Adipose tissue (tissue), 3 donors: ENCODE results near the gene SLC23A2. TPM values are rescaled to one million over a fixed set of nuclear protein-coding genes. Genes with fewer than 3 reads are reported as not detected.

ENCODE experiments used
- H3K27ac ChIP-seq: one replicate; pipeline ENCODE4 v1.5.1; 2013; ENCODE audit warnings: low read depth, low read length
- WGBS, 3 donors: extraction: QIAGEN DNeasy Blood & Tissue Kit; methylation state at CpG; one replicate each; pipeline ENCODE4 v1.1.7; 2013; 5-methylcytosine and 5-hydroxymethylcytosine counted together
- polyA plus RNA-seq, 3 donors: library from polyadenylated mRNA; stranded (reverse); fragments of 200-250 nt; gene quantifications; one replicate each; pipeline ENCODE4 v1.2.3, GENCODE V29; 2013
- donor health status: healthy with polysubstance abuse.
- donor health status: Bipolar disorder and iron deficiency.
- donor health status: healthy.

The SLC23A2 gene
- polyA plus RNA-seq, 3 donors, result 3.6 to 6.1 (median 4.0) TPM

DNA sequence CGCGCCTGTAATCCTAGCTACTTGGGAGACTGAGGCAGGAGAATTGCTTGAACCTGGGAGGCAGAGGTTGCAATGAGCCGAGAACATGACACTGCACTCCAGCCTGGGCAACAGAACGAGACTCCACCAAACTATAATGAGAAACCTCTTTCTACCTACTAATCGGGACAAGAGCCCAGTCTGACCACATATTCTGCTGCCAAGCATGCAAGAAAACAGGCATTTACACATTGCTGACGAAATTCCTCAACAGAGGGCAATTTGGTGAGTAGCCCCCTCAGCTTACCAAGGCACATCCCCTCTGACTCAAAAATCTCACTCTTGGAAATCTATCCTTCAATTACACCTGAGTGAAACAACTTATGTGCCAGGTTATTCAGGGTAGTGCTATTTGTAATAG, 81.2 kb downstream of the SLC23A2 start:
- WGBS, 3 donors, result 96 to 98% (median 97%) methylated on average over 6 of the region's 6 CpGs
- H3K27ac ChIP-seq, result no peak overlapping the region

DNA sequence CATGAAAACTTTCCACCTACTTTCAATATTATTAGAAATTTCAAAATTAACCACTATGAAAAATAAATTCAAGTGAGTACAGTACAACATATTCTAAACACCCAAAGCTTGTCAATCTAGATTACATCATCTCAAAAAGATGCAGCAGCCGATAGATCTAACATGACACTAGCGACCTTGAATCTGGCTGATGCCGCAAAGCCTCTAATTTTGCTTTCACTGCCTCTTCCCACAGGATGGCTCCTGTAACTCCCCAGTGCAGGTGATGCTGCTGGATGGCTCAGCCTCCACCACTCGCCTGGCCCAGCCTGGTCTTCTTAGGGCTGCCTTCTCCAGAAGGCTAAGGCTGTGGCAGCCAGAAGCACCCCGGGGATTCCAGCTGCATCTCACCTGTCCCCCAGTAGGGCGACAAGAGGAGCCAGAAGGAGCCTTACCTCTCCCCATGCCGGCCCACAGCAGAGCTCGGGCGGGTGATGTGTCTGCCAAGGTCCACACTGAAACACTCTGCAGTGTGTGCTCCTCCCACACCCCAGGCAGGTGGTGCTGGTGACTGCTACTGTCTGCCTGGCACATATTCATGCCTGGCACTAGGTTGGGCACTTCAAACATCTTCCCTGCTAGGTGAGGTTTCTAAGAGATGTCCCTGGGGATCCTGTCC, 82.1 kb downstream of the SLC23A2 start:
- H3K27ac ChIP-seq, result no peak overlapping the region
- WGBS, 3 donors, result 87 to 90% (median 88%) methylated on average over 9 of the region's 9 CpGs

DNA sequence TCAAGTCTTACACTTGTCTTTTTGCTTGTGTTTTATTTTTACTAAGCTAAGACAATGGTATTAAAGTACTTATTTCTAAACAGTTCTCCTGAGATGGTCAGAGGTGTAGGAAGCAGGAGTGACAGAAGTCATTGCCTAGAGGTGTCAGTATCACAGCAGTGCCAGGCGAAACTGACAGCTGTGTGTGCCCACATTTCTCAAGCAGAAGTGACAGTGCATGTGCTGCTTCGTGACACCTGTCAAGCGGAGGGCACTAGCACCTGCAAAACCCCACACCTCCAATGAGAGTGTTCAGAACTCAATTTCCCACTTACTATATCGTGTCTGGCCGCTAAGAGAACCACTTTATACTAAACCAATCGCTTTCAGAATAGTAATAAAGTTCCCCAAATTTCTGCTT, 82.8 kb downstream of the SLC23A2 start:
- 91 to 95% (median 92%) methylated on average over 6 of the region's 6 CpGs for WGBS, 3 donors
- no peak overlapping the region for H3K27ac ChIP-seq

DNA sequence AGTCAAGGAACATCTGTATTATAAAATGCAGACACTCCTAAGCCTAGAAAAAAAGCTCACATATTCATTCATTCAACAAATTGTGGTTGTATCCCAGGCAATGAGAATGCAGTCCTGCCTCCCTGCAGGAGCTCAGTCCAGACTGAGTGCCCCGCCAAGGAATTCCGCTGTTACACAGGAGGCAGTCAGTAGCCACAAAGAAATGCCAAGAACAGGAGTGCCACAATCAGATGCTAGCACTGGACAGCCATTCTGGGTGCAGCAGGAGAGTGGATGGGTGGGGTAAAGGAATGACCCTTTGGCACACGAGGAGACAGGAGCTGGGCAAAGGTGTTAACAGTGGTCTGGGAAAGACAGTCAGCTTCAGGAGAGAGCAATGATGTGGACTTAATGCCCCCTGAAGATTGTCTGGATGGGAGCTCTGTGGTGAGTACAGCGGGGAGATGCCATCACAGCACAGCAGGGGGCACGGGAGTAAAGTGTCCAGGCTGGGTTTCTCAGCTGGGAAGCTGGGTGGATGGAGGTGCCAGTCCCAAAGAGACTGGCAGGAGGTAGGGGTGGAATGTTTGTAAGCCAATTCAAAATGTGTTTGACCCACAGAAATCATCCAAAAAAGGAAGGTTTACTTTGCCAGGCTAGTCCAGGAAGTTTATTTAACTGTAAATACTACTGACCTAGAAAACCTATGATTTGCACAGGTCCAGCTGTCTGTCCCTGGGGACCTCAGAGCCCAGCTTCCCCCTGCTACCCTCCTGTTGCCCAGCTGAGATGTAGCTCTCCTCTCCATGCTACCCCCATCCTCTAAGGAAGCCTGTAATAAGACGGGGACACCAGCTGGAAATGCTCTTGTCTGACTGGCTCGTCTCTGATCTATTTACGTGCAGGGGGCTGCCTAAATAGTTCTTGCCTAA, 84.1 kb downstream of the SLC23A2 start:
- WGBS, 3 donors, result 80 to 81% (median 81%) methylated on average over 8 of the region's 8 CpGs
- no peak overlapping the region for H3K27ac ChIP-seq

DNA sequence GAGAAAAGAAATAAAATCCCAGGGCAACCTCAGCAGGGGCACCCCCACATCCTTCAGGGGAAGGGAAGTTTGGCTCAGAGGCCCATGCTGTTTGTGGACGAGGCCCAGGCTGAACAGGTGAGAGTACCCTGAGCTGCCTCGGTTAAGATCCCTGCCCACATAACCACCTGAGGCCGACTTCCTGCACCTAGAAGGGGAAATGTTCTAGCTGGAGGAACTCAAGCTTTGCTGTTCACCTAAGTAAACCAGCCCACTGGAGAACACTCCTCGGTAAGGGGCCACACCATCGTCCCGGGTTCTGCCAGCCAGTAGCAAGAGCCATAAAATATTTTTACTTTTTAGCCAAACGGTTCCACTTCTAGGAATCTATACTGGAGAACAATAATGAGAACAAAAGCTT, 88.2 kb downstream of the SLC23A2 start:
- no peak overlapping the region for H3K27ac ChIP-seq
- WGBS, 3 donors, result 90 to 93% (median 93%) methylated on average over 7 of the region's 7 CpGs

DNA sequence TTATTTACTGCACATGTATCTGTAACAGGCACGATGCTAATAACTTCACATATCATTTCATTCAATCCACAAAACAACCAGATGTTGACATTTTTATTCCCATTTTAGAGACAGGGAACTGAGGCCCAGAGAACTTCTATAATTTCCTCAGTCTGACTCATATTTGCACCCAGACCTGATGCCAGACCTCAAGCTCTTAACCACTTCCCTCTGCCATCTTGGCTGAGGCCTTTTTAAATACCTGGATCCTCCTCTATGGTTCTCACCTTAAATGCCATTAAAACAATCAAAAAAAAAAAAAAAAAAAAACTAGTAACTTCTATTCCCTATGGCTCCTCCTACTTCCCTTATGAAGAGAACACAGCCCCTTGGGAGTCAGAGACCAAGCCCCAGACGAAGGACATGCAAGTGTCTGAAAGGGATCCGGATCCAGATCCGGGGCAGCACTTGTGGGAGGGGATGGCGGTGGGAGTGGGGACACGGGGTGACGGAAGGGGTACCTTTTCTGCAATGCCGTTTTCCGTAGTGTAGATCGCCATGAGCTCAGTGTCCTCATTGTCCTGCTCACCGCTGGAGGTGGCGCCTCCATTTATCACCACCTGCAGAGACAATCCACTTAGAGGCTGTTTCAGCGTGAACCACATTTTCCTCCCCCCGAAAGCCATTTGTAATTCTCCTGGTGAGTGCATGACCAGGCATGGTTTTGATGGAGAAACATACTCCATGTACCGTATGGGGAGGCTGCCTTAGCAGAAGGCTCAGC, 88.7 kb downstream of the SLC23A2 start:
- WGBS, 3 donors, result 91 to 96% (median 94%) methylated on average over 15 of the region's 15 CpGs
- H3K27ac ChIP-seq, result no peak overlapping the region

DNA sequence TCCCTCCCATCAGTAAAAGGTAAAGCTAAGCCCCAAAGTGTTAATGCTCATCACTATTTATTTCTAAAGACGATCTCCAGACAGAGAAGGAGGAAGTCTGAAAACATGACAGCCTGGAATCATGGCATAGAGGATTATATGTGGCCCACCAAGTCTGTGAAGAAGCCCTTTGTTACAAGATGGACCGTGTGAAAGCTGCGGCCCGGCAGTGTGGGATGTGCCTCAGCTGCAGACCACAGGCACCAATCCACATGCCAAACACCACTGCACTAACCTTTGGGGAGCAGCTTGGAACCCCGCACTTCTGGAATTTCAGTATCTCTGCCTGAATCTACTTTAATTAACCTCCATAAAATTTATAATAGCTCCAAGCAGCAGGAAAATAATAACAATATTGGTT, 90.4 kb downstream of the SLC23A2 start:
- no peak overlapping the region for H3K27ac ChIP-seq
- 90 to 91% (median 91%) methylated on average over 5 of the region's 5 CpGs for WGBS, 3 donors

DNA sequence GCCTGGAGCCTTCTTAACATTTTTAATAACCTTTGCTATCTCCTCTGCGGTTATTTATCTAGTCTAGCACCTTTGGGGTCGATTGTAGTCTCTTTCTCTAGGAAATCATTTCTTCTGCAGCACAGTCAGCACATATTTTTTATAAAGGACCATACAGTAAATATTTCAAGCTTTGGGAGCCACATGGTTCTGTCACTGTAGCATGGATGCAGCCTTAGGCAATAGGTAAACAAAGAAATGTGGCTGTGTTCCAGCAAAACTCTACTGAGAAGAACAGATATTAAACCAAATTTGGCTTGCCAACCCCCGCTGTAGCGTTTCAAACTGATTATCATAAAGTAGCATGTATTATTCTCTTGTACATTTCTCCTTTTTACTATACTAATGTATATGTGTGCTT, 95.7 kb downstream of the SLC23A2 start:
- no peak overlapping the region for H3K27ac ChIP-seq
- 72 to 84% (median 77%) methylated on average over 4 of the region's 4 CpGs for WGBS, 3 donors

DNA sequence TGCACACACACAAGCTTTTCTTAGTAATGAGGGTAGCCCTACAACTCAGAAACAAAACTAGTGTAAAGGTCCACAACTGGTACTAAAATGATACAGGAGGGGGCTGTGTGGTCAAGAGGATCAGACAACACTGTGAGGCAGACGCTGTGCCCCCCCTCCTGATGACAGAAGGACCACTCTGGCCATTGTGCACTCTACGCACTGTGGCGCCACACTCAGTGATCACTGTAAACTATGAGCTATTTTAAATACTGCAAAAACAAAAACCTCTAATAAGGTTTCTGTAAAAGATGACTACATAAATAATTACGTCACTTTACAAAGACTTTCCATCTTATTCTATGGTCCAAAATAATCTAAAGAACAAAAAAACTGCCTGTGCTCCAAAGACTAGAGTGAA, 96.1 kb downstream of the SLC23A2 start:
- WGBS, 3 donors, result 95 to 96% (median 96%) methylated on average over 4 of the region's 4 CpGs

DNA sequence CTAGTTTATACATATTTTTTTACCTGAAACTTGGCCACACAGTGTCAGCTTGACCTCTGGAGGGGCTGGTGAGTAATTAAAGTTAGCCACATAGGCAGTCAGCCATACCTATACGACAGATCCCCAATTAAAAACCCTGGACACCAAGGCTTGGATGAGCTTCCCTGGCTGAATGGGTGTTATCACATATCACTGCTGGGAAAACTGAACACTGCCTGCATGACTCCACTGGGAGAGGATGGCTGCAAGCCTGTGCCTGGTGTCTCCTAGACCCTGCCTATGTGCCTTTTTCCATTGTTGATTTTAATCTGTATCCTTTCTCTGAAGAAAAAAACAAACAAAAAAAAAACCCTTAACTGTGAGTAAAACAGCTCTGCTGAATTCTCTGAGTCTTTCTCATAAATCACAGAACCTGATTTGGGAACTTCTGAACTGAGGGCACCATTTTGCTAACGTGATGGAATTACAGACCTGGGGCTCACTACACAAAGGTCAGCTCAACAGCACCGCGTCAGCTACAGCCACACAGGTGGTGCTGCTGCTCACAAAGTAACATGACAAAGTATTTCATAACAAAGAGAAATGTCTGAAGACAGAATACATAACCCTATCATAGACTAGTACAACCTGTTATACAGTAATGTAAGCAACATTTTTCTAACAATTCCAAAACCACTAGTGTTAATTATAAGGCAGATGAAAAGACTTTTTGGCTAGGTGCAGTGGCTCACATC, 97.0 kb downstream of the SLC23A2 start:
- WGBS, 3 donors, result 94 to 96% (median 95%) methylated on average over 4 of the region's 4 CpGs
- no peak overlapping the region for H3K27ac ChIP-seq

More for the DNA sequence above, 96.1 kb downstream of the SLC23A2 start:
- no peak overlapping the region for H3K27ac ChIP-seq

DNA sequence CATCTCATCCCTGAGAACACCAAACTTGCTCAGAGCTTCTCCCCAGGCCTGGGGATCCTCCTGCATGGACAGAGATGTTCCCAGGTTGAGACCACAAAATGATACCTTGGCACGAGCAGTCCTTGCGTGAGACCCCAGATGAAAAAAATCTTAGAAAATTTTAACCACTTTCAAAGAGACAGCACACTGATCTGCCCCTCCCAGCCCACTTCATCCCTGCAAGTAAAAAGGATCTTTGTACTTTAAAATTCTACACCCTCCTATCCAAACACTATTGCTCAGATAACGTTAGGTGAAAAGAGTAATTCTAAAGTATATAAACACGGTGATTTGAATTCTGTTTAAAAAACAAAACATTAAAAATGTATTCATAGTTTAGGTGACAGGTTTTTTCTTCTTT, 98.5 kb downstream of the SLC23A2 start:
- H3K27ac ChIP-seq, result no peak overlapping the region
- WGBS, 3 donors, result 90 to 98% (median 91%) methylated on average over 4 of the region's 4 CpGs

DNA sequence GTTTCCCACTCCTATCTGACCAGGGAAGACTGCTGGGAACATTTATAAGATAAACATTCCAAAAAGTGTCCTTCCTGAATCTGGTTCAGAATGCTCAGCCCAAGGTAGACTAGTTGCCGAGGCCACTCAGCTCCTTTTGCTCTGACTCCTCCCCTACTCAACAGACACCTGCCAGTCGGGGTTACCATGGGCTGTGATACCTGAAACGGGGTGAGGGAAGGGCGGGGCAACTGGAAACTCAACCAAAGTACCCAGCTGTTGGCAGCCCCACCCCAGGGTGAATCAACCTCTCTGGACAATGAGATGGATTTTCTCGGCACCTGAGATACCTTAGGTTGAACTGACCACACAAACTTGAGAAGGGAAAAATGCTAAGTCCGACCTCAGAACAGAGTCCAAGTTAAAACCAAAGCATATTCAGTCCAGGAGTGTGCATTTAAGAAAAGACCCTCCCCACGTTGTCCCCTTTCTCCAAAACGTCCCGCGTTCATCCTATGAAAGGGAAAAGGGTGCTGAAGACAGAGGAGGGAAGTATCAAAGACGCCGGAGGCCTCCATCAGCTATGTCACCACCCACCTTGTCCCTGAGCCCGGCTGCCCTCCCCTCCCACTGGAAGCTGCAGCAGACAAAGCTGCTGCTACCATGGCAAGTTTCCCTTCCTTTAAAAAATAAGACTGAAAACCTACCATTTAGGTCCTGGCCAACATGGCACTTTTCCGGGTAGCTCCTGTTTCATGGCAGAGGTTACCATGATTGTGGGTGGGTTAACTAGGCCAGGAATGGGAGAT, 100.1 kb downstream of the SLC23A2 start:
- 88 to 93% (median 91%) methylated on average over 14 of the region's 14 CpGs for WGBS, 3 donors

DNA sequence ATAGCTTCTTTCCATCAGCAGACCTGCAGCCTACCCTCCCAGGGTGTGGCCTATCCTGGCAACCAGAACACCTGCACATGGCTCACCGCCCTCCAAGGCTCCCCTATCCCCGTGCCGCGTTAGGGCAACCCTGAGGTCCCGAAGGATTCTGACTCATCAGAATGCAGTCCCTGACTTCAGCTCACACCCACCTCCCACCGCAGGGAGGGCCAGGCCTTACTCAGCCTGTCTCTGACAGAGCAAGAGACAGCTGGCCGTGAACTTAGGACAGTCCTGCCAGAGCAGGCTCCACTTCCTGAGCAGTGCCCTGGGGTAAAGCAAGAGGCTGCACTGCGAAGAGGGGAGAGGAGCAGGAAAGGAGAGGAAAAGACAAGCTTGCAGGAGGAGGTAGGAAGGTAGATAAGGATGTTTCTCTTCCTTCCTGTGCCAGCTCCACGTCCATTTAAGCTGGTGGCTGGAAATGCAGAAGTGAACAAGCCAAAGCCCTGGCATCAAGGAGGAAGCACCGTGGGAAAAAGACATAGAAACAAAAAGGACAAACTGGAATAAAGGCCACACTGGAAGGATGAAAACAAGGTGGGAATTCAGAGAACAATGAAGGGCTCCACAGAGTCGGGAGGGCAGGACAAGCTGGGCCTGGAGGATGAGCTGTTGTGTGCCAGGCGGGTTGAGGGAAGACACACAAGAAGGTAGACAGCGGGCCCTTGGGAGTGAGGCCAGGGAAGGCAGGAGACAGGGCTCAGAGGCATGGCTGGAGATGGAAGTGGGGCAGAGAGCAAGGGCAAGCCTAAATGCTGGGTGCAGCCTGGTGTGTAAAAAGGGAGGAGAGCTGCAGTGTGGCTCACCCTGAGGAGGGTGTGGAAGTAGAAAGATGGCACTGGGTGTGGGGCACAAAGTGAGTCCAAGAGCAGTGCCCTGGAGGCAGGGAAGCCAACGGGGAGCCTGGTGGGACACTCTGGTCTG, 102.7 kb downstream of the SLC23A2 start:
- 48 to 83% (median 53%) methylated on average over 14 of the region's 14 CpGs for WGBS, 3 donors
- no peak overlapping the region for H3K27ac ChIP-seq

More for the DNA sequence above, 100.1 kb downstream of the SLC23A2 start:
- H3K27ac ChIP-seq, result no peak overlapping the region

DNA sequence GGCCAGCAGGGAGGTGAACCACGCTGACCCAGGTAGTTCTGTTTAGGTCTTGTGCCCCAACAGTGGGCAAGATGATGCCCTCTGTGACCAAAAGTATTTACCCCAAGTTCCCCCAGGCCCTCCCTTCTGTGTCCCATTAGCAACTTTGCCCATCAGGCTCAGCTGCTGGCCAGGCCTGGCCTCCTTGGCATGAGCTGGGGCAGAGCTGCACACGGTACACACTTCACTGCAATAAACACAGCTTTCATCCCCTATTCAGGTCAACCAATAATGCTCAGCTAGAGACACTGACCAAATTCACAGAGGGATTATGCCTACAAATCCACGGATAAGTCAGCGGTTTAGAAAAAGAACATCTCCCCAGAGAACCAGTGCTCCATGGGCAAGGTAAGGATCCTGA, 103.7 kb downstream of the SLC23A2 start:
- 91 to 97% (median 91%) methylated on average over 4 of the region's 4 CpGs for WGBS, 3 donors
- no peak overlapping the region for H3K27ac ChIP-seq

DNA sequence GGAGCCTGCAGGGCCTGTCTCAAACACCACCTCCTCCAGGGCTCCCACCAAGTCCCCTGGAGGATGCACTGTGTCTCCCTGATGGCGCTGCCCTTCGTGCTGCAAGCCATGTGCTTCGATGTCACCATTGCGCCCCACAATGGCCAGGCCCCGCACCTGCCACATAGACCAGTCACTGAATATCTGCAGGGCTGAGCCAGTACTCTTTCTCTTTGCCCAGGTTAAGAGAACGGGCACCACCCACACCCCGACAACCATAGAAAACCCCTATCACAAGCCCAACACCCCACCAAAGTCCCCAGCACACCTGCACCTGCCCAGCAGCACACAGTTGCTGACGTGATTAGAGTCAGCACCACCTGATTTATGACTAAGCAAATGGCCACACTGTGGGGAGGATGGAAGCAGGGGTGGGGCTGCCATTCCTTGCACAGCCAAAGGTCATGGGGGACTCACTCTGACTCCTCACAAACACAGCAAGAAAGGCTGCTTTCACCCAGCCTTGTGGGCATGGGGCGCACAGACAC, 104.3 kb downstream of the SLC23A2 start:
- WGBS, 3 donors, result 84 to 90% (median 84%) methylated on average over 9 of the region's 9 CpGs

DNA sequence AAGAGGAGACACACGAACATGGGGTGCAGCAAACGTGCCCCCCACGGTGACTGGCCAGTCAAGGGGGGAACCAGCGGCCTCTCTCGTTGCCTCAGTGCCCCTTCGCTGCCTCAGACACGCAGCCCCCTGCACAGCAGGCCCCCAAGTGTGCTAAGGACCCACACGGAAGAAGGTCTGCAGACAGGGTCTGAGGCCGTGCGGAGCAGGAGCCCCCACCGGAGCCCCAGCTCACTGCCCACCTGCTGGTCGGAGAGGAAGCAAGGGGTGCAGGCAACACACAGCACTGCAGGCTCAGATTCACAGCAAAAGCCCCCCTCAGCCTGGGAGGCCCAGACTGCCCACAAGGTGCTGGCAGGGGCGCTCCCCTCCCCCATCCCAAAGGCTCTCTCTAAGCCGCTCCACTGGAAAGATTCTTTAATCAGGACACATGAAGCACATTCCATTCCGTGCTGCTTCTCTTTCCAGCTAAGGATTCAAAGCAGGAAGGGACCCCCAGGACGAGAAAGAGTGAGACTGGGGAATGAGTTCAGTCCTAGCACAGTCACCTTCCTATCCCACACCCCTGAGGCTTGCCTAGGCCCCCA, 105.1 kb downstream of the SLC23A2 start:
- 86 to 89% (median 88%) methylated on average over 16 of the region's 16 CpGs for WGBS, 3 donors
- H3K27ac ChIP-seq, result no peak overlapping the region

More for the DNA sequence above, 104.3 kb downstream of the SLC23A2 start:
- no peak overlapping the region for H3K27ac ChIP-seq
